ENCODE results near the gene WLS.

DNA sequence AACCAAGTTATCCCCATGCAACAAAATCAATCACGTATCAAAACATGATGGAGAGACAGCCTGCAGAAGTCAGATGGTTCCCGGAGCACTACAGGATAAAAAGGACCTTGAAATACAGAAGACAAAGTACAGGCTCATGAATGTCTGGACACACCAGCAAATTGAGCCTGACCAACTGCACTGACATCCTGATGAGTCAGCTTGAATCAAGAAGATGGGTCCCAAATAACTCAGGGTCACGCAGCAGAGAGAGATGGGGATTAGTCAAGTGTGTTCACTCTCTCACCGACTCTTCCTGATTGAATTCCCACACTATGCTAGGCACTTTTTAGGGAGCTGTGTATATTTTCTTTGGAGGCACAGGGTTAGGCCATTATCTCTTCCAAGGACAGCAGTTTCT, 110.8 kb downstream of the WLS start:
- TF ChIP-seq, protein P1, sequence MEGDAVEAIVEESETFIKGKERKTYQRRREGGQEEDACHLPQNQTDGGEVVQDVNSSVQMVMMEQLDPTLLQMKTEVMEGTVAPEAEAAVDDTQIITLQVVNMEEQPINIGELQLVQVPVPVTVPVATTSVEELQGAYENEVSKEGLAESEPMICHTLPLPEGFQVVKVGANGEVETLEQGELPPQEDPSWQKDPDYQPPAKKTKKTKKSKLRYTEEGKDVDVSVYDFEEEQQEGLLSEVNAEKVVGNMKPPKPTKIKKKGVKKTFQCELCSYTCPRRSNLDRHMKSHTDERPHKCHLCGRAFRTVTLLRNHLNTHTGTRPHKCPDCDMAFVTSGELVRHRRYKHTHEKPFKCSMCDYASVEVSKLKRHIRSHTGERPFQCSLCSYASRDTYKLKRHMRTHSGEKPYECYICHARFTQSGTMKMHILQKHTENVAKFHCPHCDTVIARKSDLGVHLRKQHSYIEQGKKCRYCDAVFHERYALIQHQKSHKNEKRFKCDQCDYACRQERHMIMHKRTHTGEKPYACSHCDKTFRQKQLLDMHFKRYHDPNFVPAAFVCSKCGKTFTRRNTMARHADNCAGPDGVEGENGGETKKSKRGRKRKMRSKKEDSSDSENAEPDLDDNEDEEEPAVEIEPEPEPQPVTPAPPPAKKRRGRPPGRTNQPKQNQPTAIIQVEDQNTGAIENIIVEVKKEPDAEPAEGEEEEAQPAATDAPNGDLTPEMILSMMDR (IDR thresholded peaks at IDR 0.05; ENCODE audit: insufficient read depth, low read length, poor library complexity, severe bottlenecking), result no peak
- no peak for TF ChIP-seq EZH2phosphoT487 (conservative IDR thresholded peaks at IDR 0.05; ENCODE audit: low read length)

All from SU-DHL-6 (cell line).